OCI-LY1 (cell line): ENCODE measurements around the gene HPRT1.

ENCODE experiments used
- H2AFZ ChIP-seq: fragments of 200-600 bp; sonication (generic), shearing (Covaris generic); 2 replicates; pipeline ENCODE4 v1.6.0; 2014; ENCODE audit warnings: antibody characterized with exemption, mild to moderate bottlenecking, low read length
- H3F3A ChIP-seq: fragments of 200-600 bp; sonication (generic), shearing (Covaris generic); 2 replicates; pipeline ENCODE4 v1.6.0; 2014; ENCODE audit warnings: mild to moderate bottlenecking, antibody characterized with exemption, low read length, moderate library complexity; ENCODE audit not compliant: insufficient read depth
- H3K27ac ChIP-seq: fragments of 200-600 bp; sonication (generic); 2 replicates; pipeline ENCODE4 v1.5.1; 2014; ENCODE audit warnings: low read length, mixed run types, mild to moderate bottlenecking, low read depth; ENCODE audit not compliant: poor library complexity, severe bottlenecking
- H3K27me3 ChIP-seq: fragments of 200-600 bp; sonication (generic); 2 replicates; pipeline ENCODE4 v1.6.0; 2014; ENCODE audit warnings: antibody characterized with exemption, mild to moderate bottlenecking, low read length, moderate library complexity; ENCODE audit not compliant: insufficient read depth
- H3K36me3 ChIP-seq: fragments of 200-600 bp; sonication (generic); 2 replicates; pipeline ENCODE4 v1.6.1; 2014; ENCODE audit warnings: mild to moderate bottlenecking, antibody characterized with exemption, low read length, moderate library complexity, mixed read lengths; ENCODE audit not compliant: insufficient read depth
- H3K4me1 ChIP-seq: fragments of 200-600 bp; sonication (generic); 2 replicates; pipeline ENCODE4 v1.5.1; 2014; ENCODE audit warnings: mild to moderate bottlenecking, low read length, moderate library complexity; ENCODE audit not compliant: insufficient read depth, severe bottlenecking
- H3K4me2 ChIP-seq: fragments of 200-600 bp; sonication (generic), shearing (Covaris generic); 2 replicates; pipeline ENCODE4 v1.6.1; 2014; ENCODE audit warnings: low read length
- H3K4me3 ChIP-seq: fragments of 200-600 bp; sonication (generic); 2 replicates; pipeline ENCODE4 v1.5.1; 2014; ENCODE audit warnings: low read length, low read depth, mild to moderate bottlenecking, mixed read lengths; ENCODE audit not compliant: poor library complexity, severe bottlenecking
- H3K79me2 ChIP-seq: fragments of 200-600 bp; shearing (Covaris generic); 2 replicates; pipeline ENCODE4 v1.6.1; 2016; ENCODE audit warnings: mixed run types, low read length, mixed read lengths; ENCODE audit not compliant: insufficient read depth
- H3K9ac ChIP-seq: fragments of 200-600 bp; sonication (generic), shearing (Covaris generic); 2 replicates; pipeline ENCODE4 v1.6.1; 2014; ENCODE audit warnings: mild to moderate bottlenecking, low read length, mixed read lengths
- H3K9me2 ChIP-seq: fragments of 200-600 bp; sonication (generic), shearing (Covaris generic); 2 replicates; pipeline ENCODE4 v1.6.1; 2014; ENCODE audit warnings: low read depth, mild to moderate bottlenecking, low read length, mixed read lengths
- H3K9me3 ChIP-seq: fragments of 200-600 bp; shearing (Covaris generic); 2 replicates; pipeline ENCODE4 v1.6.1; 2014; ENCODE audit warnings: low read length, mixed read lengths
- H4K20me1 ChIP-seq: fragments of 200-600 bp; sonication (generic), shearing (Covaris generic); 2 replicates; pipeline ENCODE4 v1.6.0; 2016; ENCODE audit warnings: mild to moderate bottlenecking, low read length; ENCODE audit not compliant: insufficient read depth
- EZH2 ChIP-seq: fragments of 200-600 bp; sonication (generic), shearing (Covaris generic); IDR thresholded peaks from 2 replicates; pipeline ENCODE4 v1.8.0; 2017; ENCODE audit warnings: borderline replicate concordance, mixed run types, mild to moderate bottlenecking, antibody characterized with exemption, low read length, moderate library complexity, mixed read lengths
- TF ChIP-seq, protein P1 (sequence below): fragments of 200-600 bp; sonication (generic), shearing (Covaris generic); IDR thresholded peaks from 2 replicates; pipeline ENCODE4 v1.5.1; 2017; ENCODE audit warnings: mild to moderate bottlenecking, antibody characterized with exemption, low read length, moderate library complexity, mixed read lengths

HPRT1 gene

DNA sequence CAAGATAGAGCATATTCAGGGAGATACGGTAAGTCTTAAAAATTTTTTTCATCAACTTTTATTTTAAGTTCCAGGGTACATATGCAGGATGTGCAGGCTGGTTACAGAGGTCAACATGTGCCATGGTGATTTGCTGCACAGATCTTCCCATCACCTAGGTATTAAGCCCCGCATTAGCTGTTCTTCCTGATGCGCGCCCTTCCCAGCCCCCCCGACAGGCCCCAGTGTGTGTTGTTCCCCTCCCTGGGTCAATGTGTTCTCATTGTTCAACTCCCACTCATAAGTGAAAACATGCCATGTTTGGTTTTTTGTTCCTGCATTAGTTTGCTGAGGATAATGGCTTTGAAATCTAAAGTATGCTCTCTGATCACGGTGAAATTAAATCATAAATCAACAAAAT, 64.2 kb downstream of the HPRT1 start:
- no peak for TF ChIP-seq EZH2
- TF ChIP-seq, protein P1, sequence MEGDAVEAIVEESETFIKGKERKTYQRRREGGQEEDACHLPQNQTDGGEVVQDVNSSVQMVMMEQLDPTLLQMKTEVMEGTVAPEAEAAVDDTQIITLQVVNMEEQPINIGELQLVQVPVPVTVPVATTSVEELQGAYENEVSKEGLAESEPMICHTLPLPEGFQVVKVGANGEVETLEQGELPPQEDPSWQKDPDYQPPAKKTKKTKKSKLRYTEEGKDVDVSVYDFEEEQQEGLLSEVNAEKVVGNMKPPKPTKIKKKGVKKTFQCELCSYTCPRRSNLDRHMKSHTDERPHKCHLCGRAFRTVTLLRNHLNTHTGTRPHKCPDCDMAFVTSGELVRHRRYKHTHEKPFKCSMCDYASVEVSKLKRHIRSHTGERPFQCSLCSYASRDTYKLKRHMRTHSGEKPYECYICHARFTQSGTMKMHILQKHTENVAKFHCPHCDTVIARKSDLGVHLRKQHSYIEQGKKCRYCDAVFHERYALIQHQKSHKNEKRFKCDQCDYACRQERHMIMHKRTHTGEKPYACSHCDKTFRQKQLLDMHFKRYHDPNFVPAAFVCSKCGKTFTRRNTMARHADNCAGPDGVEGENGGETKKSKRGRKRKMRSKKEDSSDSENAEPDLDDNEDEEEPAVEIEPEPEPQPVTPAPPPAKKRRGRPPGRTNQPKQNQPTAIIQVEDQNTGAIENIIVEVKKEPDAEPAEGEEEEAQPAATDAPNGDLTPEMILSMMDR = no peak
- no peaks in the 10 kb centered on the region for H3K79me2 ChIP-seq
- H3F3A ChIP-seq = no peaks in the 10 kb centered on the region
- H3K9me2 ChIP-seq = no peaks in the 10 kb centered on the region
- no peaks in the 10 kb centered on the region for H4K20me1 ChIP-seq
- H3K4me2 ChIP-seq = no peak overlapping the region
- H3K9me3 ChIP-seq = no peaks in the 10 kb centered on the region
- no peaks in the 10 kb centered on the region for H3K27me3 ChIP-seq
- no peak overlapping the region for H3K9ac ChIP-seq
- no peak overlapping the region for H3K27ac ChIP-seq
- no peak overlapping the region for H3K4me3 ChIP-seq
- no peak overlapping the region for H2AFZ ChIP-seq
- no peaks in the 10 kb centered on the region for H3K4me1 ChIP-seq
- no peaks in the 10 kb centered on the region for H3K36me3 ChIP-seq

DNA sequence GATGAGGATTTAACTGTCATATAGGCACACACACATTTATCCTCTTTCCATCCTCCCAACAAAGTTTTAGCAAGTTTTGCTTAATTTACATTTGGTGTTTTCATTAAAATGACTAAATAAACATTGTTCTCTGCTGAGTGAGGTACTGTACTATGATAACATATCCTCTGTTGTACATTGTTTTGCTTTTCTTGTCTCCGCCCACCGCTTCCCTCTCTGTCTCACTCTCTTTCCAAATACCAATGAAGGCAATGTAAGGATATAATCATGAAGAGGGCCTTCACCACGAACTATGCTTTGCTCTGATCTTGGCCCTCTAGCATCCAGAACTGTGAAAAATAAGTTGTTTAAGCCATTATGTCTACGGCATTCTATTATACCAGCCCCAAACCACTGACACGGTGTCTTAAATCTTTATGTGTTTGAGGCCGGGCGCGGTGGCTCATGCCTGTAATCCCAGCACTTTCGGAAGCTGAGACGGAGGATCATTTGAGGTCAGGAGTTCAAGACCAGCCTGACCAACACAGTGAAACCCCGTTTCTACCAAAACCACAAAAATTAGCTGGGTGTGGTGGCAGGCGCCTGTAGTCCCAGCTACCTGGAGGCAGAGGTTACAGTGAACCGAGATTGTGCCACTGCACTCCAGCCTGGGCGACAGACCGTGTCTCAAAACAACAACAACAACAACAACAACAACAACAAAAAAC, 65.3 kb downstream of the HPRT1 start:
- Histone ChIP-seq H3K9ac (no peak overlapping the region), H3K9me2 (no peaks in the 10 kb centered on the region), H3K4me2 (no peak overlapping the region), H3K27ac (no peak overlapping the region), H4K20me1 (no peaks in the 10 kb centered on the region), H2AFZ (no peak overlapping the region), H3K27me3 (no peaks in the 10 kb centered on the region), H3K36me3 (no peaks in the 10 kb centered on the region), H3K4me1 (no peaks in the 10 kb centered on the region), H3K4me3 (no peak overlapping the region), H3F3A (no peaks in the 10 kb centered on the region), H3K9me3 (no peaks in the 10 kb centered on the region), H3K79me2 (no peaks in the 10 kb centered on the region)
- TF ChIP-seq EZH2 = no peak
- TF ChIP-seq, protein P1 = no peak

DNA sequence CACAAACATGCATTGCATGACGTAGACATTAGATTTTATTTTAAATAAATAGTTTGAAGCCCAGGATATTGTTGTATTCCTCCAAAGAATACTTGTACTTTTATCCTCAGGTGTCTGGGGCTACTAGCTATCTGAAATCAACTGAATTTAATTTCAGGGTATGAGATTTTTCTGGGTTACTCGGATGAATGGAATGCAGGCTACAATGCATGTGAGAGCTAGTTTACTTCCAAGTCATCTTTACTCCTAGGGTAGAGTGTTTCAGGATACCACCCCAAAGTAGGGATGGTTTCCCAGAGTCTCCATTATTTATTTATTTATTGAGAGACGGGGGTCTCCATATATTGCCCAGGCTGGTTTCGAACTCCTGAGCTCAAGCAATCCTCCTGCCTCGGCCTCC, 66.4 kb downstream of the HPRT1 start:
- H3K4me2 ChIP-seq = no peak overlapping the region
- no peaks in the 10 kb centered on the region for H3K79me2 ChIP-seq

More for the DNA sequence above, 66.4 kb downstream of the HPRT1 start:
- no peak overlapping the region for H2AFZ ChIP-seq
- no peaks in the 10 kb centered on the region for H3K9me2 ChIP-seq
- no peaks in the 10 kb centered on the region for H3K9me3 ChIP-seq
- H3K4me3 ChIP-seq = no peak overlapping the region
- H3K27me3 ChIP-seq = no peaks in the 10 kb centered on the region
- H3F3A ChIP-seq = no peaks in the 10 kb centered on the region
- H3K4me1 ChIP-seq = no peaks in the 10 kb centered on the region
- no peak overlapping the region for H3K9ac ChIP-seq
- H3K36me3 ChIP-seq = no peaks in the 10 kb centered on the region
- TF ChIP-seq EZH2 = no peak
- TF ChIP-seq, protein P1 = no peak
- no peak overlapping the region for H3K27ac ChIP-seq
- no peaks in the 10 kb centered on the region for H4K20me1 ChIP-seq
